Esophagus squamous epithelium (tissue), 4 donors: Measurements from ENCODE around the gene B3GALT6.

Experiments used
- CTCF ChIP-seq, 6 experiments: fragments of 450-650 bp in 4 of 6; fragments of 200-600 bp in 2 of 6; sonication (generic) in 2 of 6; IDR thresholded peaks; one replicate each; pipeline ENCODE4 v1.5.1; 2016 to 2019; ENCODE audit warnings: antibody characterized with exemption in 6 of 6, mild to moderate bottlenecking in 4 of 6, moderate library complexity in 4 of 6
- POLR2A ChIP-seq, 4 donors: fragments of 450-650 bp; IDR thresholded peaks; one replicate each; pipeline ENCODE4 v1.6.1; 2017; ENCODE audit warnings: antibody characterized with exemption in 4 of 4, mild to moderate bottlenecking in 4 of 4, moderate library complexity in 3 of 4

- TF ChIP-seq CTCF (IDR thresholded peaks at IDR 0.05) (no peak), POLR2A (IDR thresholded peaks at IDR 0.05) (no peak)
Measured at GRCh38 chr1:1199961-1200875, 31.8 kb upstream of the B3GALT6 start.
